ENCODE measurements around the gene AMPD3. TPM values are rescaled to one million over a fixed set of nuclear protein-coding genes. Genes with fewer than 3 reads are reported as not detected.
"Not testable (repeated sequence)": the region's sequence is repeated elsewhere in the genome, so short reads cannot be mapped to it uniquely, and the experiment has no call there.

The AMPD3 gene
- total RNA-seq, 2 donors from 2014 or later, result 12.0 to 15.0 TPM

DNA sequence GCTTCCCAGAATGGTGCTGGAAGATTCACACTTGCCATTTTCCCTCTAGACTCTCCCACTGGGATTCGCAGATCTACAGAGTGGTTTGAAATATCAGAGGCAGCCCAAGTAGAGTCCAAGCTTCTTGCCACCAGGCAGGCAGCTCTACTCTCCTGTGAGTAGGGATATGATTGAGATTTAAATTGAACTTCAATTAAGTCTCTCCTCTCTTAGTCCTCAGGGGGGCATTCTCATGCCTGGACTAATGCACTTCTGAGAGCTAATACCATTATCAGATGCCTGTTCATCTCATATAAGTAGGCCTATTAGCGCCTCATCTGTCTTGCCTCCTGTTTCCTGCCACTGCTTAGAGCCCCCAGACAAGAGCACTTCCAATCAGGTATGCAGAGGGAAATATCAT, 25.5 kb upstream of the AMPD3 start:
- ATAC-seq (no peak), DNase-seq (no peak)
- intact Hi-C loops (cut with DNase I, micrococcal nuclease), result no loop called here

DNA sequence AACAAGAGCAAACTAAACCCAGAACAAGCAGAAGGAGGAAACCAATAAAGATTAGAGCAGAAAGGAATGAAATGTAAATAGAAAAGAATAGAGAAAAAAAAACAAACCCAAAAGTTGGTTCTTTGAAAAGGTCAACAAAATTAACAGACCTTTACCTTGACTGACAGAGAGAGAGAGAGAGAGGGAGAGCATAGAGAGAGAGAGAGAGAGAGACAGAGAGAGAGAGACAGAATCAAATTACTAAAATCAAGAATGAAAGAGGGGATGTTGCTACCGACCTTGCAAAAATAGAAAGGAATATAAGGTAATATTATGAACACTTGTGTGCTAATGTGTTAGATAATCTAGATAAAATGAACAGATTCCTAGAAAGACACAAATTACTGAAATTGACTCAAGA, 22.6 kb upstream of the AMPD3 start:
- no peak for ATAC-seq
- no peak for DNase-seq
- intact Hi-C loops (cut with DNase I, micrococcal nuclease), result no loop called here

DNA sequence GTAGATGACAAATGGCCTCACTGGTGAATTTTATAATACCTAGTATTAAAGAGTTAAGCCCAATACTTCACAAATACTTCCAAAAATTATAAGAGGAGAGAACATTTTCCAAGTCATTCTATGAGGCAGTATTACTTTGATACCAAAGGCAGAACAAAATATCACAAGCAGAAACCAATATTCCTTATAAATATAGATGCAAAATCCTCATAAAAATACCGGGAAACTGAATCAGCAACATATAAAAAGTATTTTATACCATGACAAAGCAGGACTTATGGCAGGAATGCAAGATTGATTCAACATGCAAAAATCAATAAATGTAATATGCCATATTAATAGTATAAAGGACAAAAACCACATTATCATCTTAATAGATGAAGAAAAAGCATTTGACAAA, 22.1 kb upstream of the AMPD3 start:
- intact Hi-C loops (cut with DNase I, micrococcal nuclease), result no loop called here
- DNase-seq, result no peak
- no peak for ATAC-seq

GRCh38 chr11:10436224-10436623, 18.8 kb upstream of the AMPD3 start:
- DNase-seq (no peak), ATAC-seq (no peak)
- intact Hi-C loops (cut with DNase I, micrococcal nuclease), result no loop called here

- ATAC-seq; DNase-seq; intact Hi-C loops (cut with DNase I, micrococcal nuclease): not testable (repeated sequence)
Observed at GRCh38 chr11:10436683-10437082, 18.4 kb upstream of the AMPD3 start.

GRCh38 chr11:10438458-10438857, 16.6 kb upstream of the AMPD3 start:
- intact Hi-C loops (cut with DNase I, micrococcal nuclease), result no loop called here

GRCh38 chr11:10439351-10439750, 15.7 kb upstream of the AMPD3 start:
- DNase-seq, result no peak
- ATAC-seq, result no peak
- intact Hi-C loops (cut with DNase I, micrococcal nuclease), result no loop called here

More at GRCh38 chr11:10438458-10438857, 16.6 kb upstream of the AMPD3 start:
- no peak for DNase-seq
- ATAC-seq, result no peak

GRCh38 chr11:10439924-10440323, 15.1 kb upstream of the AMPD3 start:
- intact Hi-C loops (cut with DNase I, micrococcal nuclease), result no loop called here
- ATAC-seq (no peak), DNase-seq (no peak)

DNA sequence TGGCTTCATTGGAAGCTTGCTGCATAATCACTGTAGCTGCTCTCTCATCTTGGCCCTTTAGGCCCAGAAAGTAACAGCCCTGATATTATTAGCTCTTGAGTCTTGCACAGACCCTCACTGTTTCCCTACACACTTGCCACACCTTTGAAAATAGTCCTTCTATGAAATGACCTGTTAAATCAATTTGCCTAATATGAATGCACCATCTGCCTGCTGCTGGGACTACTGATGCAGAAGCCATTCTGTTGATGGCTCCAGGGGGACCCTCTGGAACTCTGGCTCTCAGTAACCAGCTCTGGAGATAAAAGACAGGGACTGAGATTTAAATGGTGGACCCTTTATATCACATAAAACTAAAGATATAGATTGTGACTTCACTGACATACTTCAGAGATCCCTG, 14.7 kb upstream of the AMPD3 start:
- intact Hi-C loops (cut with DNase I, micrococcal nuclease), result no loop called here
- ATAC-seq (no peak), DNase-seq (no peak)

DNA sequence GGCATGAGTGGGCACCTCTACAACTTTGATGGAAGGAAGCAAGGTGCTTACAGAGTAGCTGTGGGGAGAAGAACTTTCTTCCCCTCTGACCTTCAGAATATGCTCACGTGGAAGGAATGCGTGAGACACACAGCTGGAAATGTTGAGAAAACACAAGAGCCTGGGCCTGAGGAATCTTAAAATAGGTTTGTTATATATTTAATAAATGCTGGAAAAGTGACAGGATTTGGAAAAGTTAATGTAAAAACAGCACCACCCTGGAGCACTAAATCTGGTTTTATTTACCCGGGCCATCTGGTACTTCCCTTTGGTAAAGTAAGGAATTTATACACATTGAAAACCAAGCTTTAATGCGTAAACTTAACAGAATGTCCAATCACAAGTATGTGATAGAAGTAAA, 14.0 kb upstream of the AMPD3 start:
- ATAC-seq (no peak), DNase-seq (no peak)
- intact Hi-C loops (cut with DNase I, micrococcal nuclease), result no loop called here

DNA sequence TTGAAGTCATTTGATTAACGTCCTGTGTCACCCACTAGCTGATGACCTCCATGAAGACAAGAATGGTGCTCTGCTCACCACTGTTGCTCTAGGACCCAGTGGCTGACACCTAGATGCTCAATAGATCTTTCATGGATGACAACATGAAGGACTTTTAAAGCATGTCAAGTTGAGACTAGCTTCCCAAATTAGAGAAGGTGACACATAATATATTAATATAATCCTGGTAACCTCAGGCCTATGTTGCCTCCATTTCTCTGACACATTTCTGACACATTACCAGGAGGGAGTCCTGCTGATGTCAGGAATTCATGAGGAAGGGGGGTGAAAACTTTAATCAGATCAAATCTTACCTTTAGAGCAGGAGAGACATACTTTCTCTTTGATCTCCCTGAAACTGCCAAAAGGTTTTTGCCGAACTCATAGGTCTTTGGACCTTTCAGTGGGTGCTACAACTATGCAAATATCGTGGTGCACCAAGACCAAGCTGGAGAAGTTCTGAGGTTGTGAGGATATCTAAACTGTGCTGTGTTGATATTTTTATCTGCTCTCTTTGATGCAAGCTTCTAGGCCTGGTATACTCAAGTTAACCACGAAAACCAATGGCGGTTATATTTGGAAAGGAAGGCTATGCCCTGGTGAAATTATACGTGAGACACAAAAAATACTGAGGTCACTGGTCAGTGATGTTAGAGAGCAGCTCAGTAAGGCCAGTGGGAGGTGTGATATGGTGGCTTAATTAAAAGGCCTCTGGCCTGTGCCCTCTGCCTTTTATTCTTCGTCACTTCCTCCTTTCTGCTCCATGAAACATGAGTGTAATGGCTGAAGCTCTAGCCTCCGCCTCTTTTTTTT, 13.2 kb upstream of the AMPD3 start:
- DNase-seq, result no peak
- intact Hi-C loops (cut with DNase I, micrococcal nuclease), result no loop called here
- ATAC-seq, result no peak

DNA sequence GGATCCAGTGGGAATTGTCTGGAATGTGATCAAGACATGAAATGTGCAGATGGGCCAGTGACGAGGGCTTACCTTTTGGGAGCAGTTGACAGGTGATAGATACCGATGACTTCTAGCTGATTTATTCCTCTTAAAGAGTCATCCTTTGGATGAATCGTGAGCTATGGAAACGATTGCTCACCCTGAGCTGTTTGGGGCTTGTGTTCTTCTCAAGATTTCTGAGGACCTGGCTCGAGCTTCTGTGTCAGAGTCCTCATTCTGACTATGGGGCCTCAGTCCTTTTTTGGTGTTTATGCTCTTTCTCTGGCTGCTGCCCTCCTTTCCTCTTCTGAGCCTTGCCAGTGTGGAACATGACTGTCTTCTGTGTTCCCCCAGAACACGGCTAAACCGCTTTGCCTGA, 11.9 kb upstream of the AMPD3 start:
- no peak for DNase-seq
- intact Hi-C loops (cut with DNase I, micrococcal nuclease), result no loop called here
- ATAC-seq, result no peak

- intact Hi-C loops (cut with DNase I, micrococcal nuclease), result no loop called here
- DNase-seq (no peak), ATAC-seq (no peak)
Observed at GRCh38 chr11:10443721-10444235, 11.3 kb upstream of the AMPD3 start.

GRCh38 chr11:10444725-10445315, 10.2 kb upstream of the AMPD3 start:
- DNase-seq (no peak), ATAC-seq (no peak)
- intact Hi-C loops (cut with DNase I, micrococcal nuclease), result no loop called here

DNA sequence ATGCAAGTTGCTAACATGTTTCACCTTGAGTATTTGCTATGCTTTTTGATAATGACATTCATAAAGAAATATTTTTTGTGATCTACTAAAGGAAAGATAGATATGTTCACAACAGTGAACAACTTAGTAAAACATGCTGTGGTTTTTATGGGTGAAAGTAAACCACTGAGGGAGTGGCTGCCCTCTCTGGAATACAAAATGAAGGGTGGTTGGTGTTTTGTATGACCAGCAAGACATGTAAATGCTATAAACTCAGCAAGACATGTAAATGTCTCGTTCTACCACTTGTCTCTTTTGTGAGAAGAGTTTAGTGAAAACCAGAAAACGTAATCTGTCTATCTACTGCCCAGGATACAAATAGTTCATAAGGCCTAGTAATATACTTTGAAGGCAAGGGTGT, 7.6 kb upstream of the AMPD3 start:
- ATAC-seq (no peak), DNase-seq (no peak)
- intact Hi-C loops (cut with DNase I, micrococcal nuclease), result no loop called here

- DNase-seq (peak; percentile 68 to 78), ATAC-seq (peak; percentile 82)
- intact Hi-C loops (cut with DNase I, micrococcal nuclease), result no loop called here
Observed at GRCh38 chr11:10450462-10451425, 4.3 kb upstream of the AMPD3 start.

GRCh38 chr11:10451426-10452116, 3.5 kb upstream of the AMPD3 start:
- intact Hi-C loops (cut with DNase I, micrococcal nuclease), result no loop called here
- DNase-seq (no peak), ATAC-seq (no peak)

- DNase-seq (no peak), ATAC-seq (no peak)
- intact Hi-C loops (cut with DNase I, micrococcal nuclease), result no loop called here
Observed at GRCh38 chr11:10452211-10452767, 2.8 kb upstream of the AMPD3 start.
